Measurements from ENCODE around the gene PTPRN2.

DNA sequence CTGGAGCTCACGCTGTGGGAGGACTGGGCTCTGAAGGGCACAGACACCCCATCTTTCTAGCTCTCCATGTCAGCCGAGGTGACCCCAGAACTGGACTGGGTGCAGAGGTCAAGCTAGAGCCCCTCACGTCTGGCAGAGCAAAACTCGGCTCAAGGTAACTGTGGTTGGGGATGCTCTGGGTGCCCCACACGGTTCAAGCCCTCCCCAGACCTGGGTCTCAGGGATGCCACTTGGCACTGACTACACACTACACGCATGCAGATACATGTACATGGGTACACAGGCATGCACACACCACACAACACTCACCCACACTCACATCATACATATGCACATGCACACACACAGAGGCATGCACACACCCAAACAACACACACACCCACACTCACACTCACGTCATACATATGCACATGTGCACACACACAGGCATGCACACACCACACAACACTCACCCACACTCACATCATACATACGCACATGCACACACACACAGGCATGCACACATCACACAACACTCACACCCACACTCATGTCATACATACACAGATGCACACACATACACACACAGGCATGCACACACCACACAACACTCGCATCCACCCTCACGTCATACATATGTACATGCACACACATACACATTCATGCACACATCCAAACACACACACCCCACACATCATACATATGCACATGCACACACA, 1031.5 kb downstream of the PTPRN2 start:
- TF ChIP-seq EZH2 (IDR thresholded peaks at IDR 0.05; ENCODE audit: borderline replicate concordance, low read length) (no peak), CTCF (conservative IDR thresholded peaks at IDR 0.05 in 1 of 2, IDR thresholded peaks at IDR 0.05 in 1 of 2; ENCODE audit: extremely low read depth in 1 of 2, insufficient read depth in 1 of 2, low read depth in 1 of 2, low read length in 2 of 2) (no peak)

All from mammary epithelial cell (primary cell).